Measurements from ENCODE around the gene RNF31.

Gene RNF31

GRCh38 chr14:24116128-24116814 is 31.0 kb upstream of the RNF31 start:
- no peak for DNase-seq (ENCODE audit: low read depth)

DNA sequence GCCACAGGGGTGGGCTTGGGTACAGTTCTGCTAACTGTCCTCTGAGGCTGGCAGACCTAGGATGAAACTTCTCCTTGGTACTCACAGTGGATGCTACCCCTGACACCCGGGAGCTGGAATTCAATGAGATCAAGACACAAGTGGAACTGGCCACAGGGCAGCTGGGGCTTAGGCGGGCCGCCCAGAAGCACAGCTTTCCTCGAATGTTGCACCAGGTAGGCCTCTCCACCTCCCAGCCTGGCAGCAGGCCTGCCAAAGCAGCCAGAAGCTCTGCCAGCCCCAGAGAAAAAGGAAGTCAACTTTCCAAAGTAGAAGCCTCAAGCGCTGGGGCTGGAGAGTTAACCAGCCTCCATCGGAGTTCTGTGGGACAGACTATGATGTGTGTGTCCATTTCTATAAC is 30.1 kb upstream of the RNF31 start:
- DNase-seq (ENCODE audit: low read depth) = no peak

GRCh38 chr14:24119691-24120090 is 27.6 kb upstream of the RNF31 start:
- no peak for DNase-seq (ENCODE audit: low read depth)

- no peak for DNase-seq (ENCODE audit: low read depth)
These were observed 26.1 kb upstream of the RNF31 start for GRCh38 chr14:24121210-24121609.

- no peak for DNase-seq (ENCODE audit: low read depth)
These were observed 24.9 kb upstream of the RNF31 start for GRCh38 chr14:24122416-24122815.

DNA sequence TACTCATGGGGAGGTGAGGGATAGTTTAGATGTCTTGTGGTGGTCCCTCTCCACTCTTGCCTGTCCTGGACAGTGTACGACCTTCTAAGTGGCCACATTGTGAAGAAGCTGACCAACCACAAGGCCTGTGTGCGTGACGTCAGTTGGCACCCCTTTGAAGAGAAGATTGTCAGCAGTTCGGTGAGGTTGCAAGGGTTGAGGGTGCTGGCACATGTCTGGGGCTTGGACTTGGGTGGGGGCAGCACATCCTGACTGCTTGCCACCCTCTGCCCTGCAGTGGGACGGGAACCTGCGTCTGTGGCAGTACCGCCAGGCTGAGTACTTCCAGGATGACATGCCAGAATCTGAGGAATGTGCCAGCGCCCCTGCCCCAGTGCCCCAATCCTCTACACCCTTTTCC is 24.4 kb upstream of the RNF31 start:
- DNase-seq (ENCODE audit: low read depth) = no peak

DNA sequence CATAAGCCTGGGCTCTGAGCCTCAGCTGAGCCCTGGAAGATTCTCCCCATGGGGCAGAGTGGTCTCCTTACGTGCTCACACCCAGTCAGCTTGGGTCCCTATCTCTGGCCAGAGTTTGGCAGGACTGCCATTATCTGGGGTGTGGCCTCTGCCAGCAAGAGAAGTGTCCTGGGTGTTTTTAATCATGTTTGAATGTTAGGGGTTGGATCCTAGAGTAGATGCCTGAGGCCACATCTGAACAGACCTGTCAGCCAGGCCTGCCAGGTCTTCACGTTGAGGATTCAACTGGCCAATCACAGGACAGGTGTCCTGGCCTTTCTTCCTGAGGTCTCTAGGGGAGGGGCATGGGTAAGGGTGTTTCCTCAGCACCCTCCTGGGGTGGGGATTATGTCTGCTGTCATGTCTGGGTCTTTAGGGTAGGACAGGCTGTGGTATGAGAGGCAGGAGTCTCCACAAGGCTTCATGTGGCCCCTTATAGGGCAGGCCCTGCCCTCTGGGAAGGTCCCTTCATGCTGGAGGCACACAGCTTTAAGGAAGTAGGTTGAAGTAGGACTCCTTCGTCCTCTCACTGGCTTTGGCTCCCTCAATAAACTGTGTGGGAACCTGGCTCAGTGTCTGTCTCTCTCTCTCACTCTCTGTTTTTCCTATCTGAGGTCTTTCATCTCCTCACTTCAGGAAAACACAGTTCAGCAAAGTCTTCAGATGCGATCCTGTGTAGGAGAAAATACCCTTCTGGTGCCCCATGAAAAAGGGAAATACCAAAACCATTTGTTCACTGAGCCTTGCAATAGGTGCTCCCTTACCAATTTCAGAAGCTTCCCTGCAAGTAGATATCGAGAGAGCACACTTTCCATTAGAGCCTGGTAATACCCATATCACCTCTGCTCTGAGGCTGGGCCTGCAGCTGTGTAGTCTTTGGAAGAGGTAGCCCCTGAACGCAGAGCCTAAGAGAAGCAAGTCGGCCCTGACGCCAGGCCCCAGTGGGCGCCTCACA is 23.6 kb upstream of the RNF31 start:
- DNase-seq (ENCODE audit: low read depth) = no peak

- no peak for DNase-seq (ENCODE audit: low read depth)
These were observed 20.4 kb upstream of the RNF31 start for GRCh38 chr14:24126939-24127338.

DNA sequence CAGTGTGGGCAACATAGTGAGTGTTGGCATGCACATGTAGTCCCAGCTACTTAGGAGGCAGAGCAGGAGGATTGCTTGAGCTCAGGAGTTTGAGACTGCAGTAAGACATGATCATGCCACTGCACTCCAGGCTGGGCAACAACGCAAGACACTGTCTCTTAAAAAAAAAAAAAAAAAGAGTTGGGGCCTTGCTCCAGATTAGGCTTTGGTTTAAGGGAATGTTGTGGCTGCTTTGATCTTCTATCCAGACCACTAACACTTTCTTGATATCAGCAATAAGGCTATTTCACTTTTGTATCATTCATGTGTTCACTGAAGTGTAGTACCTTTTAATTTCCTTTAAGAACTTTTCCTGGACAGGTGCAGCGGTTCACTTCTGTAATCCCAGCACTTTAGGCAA is 19.6 kb upstream of the RNF31 start:
- no peak for DNase-seq (ENCODE audit: low read depth)

GRCh38 chr14:24129410-24129998 is 17.8 kb upstream of the RNF31 start:
- no peak for DNase-seq (ENCODE audit: low read depth)

DNA sequence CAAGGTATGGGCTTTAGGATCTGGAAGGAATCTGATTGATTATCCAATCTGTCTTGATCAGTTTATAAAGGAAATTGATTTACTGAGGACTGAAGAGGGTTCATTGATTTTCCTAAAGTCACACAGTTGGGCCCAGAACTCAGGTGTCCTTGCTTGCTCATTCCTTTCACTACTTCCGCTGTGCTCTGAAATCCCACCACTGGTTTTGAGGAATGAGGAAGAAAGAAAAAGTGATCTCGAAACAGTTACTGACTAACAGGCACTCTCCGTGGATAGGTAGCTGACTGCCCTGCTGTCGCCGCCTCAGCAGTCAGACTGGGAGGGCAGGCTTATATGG is 16.9 kb upstream of the RNF31 start, which contains the start of gene FITM1:
FITM1 (plus strand) TSS at position 280 of the 337 bp plus-strand sequence. CDS start 905 bp downstream, outside the sequence.
- no peak for DNase-seq (ENCODE audit: low read depth)

- DNase-seq (ENCODE audit: low read depth) = no peak
These were observed 16.4 kb upstream of the RNF31 start for GRCh38 chr14:24130717-24131548.

DNA sequence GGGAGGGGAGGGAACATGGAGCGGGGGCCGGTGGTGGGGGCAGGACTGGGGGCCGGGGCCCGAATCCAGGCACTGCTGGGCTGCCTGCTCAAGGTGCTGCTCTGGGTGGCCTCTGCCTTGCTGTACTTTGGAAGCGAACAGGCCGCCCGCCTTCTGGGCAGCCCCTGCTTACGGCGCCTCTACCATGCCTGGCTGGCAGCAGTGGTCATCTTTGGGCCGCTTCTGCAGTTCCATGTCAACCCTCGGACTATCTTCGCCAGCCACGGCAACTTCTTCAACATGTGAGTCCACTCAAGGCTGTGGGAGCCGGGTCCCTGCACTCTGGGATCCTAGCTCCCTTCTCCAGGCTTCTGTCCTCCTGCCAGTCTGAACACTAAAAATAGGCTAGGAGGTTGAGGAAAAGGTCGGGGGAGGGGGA is 15.7 kb upstream of the RNF31 start:
- DNase-seq (ENCODE audit: low read depth) = no peak

- no peak for DNase-seq (ENCODE audit: low read depth)
These were observed 15.1 kb upstream of the RNF31 start for GRCh38 chr14:24132061-24132685.

- DNase-seq (ENCODE audit: low read depth) = no peak
These were observed 14.3 kb upstream of the RNF31 start for GRCh38 chr14:24132976-24133375.

DNA sequence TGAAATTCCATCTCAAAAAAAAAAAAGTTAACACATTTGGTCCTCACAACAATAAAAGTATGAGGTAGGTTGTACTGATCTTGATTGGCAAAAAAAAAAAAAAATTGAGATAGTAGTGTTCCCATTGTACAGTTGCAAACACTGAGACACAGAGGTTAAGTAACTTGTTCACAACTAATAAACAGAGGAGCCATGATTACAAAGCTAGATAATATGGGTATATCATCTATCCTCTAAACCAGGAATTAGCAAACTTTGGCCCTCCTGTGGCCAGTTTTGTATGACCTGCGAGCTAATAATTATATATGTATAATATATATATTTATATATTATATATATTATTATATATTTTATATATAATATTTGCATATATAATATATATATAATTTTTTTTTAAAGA is 13.6 kb upstream of the RNF31 start:
- DNase-seq (ENCODE audit: low read depth) = no peak

DNA sequence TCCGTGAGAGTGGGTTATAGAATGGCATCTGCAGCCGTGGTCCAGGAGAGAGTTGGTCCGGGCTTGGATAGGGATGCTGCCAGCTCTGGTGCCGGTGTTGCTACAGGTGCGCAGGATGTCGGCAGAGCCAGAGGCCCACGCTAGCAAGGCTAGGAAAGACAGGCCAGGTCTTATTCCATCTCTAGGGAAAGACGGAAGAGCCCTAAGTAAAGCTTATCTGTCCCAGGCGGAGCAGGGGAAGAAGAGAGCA is 11.8 kb upstream of the RNF31 start:
- no peak for DNase-seq (ENCODE audit: low read depth)

DNA sequence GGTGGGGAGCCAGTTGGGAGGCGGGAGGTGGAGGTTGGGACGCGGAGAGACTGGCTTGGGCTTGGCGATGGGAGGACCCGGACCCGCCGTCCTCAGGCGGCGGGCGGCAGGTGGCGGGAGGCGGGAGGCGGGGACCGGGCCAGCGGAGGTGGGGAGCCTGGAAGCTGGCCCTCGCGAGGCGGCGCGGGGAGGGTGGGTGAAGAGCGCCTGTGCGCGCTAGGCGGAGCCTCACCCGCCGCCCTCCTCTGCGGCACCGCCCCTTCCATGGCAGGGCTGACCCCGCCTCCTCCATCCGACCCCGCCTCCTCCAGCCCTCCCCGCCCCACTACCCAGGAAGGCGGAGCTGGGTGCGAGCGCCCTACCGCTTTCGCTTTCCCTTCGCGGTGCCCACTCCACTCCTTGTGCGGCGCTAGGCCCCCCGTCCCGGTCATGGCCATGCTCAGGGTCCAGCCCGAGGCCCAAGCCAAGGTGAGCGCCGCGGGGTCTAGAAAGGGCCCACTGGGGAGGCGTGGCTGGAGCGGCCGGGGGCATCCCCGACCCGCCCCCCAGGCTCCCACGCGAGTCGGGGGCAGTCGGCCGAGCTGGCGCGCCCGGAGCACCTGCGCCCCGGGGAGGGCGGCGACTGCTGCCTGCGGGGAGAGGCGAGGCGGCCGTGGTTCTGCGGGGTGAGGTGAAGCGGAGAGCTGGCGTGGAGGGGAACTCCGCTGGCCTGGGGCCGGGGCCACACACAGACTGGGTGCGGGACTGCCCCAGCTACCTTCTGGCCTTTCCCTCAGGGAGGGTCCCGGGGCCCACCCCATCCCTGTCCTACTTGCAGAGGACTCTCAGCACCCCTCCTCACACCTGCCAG is 11.2 kb upstream of the RNF31 start, which contains the start of gene PSME1:
PSME1 (plus strand) TSS at position 361 of the 850 bp plus-strand sequence; CDS start at position 430, 69 bp downstream.
- peak; percentile 85 for DNase-seq (ENCODE audit: low read depth)

GRCh38 chr14:24136684-24137528 is 10.4 kb upstream of the RNF31 start:
- DNase-seq (ENCODE audit: low read depth) = no peak

Measured in T-helper 22 cell (primary cell).